ENCODE results near the gene FGFR3. TPM values are rescaled to one million over a fixed set of nuclear protein-coding genes. Genes with fewer than 3 reads are reported as not detected.

The FGFR3 gene
- total RNA-seq, 1 experiment from 2014 or later = 10.2 TPM

- Histone ChIP-seq H3K4me1 (replicated peaks) (peaks cover 4% of the 10 kb centered on the region), H3K4me3 (no peak overlapping the region), H3K27me3 (replicated peaks) (no peaks in the 10 kb centered on the region), H3K36me3 (no peaks in the 10 kb centered on the region), H3K27ac (no peak overlapping the region), H3K9me3 (replicated peaks) (no peaks in the 10 kb centered on the region)
- no peak for DNase-seq (ENCODE audit: low read depth in 1 of 2, low spot score in 2 of 2)
Observed at GRCh38 chr4:1759818-1760223, 33.3 kb upstream of the FGFR3 start.

- Histone ChIP-seq H3K4me3 (no peak overlapping the region), H3K27me3 (replicated peaks) (no peaks in the 10 kb centered on the region), H3K9me3 (replicated peaks) (no peaks in the 10 kb centered on the region)
Observed at GRCh38 chr4:1760521-1761071, 32.5 kb upstream of the FGFR3 start.

GRCh38 chr4:1761130-1761689, 31.9 kb upstream of the FGFR3 start:
- no peaks in the 10 kb centered on the region for H3K27me3 ChIP-seq (replicated peaks)
- H3K27ac ChIP-seq = no peak overlapping the region

More at GRCh38 chr4:1760521-1761071, 32.5 kb upstream of the FGFR3 start:
- H3K27ac ChIP-seq = no peak overlapping the region
- no peaks in the 10 kb centered on the region for H3K36me3 ChIP-seq
- peaks cover 4% of the 10 kb centered on the region for H3K4me1 ChIP-seq (replicated peaks)
- no peak for DNase-seq (ENCODE audit: low read depth in 1 of 2, low spot score in 2 of 2)

GRCh38 chr4:1762264-1763010, 30.7 kb upstream of the FGFR3 start:
- no peak for DNase-seq (ENCODE audit: low read depth in 1 of 2, low spot score in 2 of 2)
- Histone ChIP-seq H3K36me3 (no peaks in the 10 kb centered on the region), H3K27me3 (replicated peaks) (no peaks in the 10 kb centered on the region), H3K9me3 (replicated peaks) (no peaks in the 10 kb centered on the region), H3K27ac (no peak overlapping the region), H3K4me1 (replicated peaks) (peaks cover 4% of the 10 kb centered on the region), H3K4me3 (no peak overlapping the region)

More at GRCh38 chr4:1761130-1761689, 31.9 kb upstream of the FGFR3 start:
- no peaks in the 10 kb centered on the region for H3K9me3 ChIP-seq (replicated peaks)
- no peaks in the 10 kb centered on the region for H3K36me3 ChIP-seq
- no peak overlapping the region for H3K4me3 ChIP-seq
- DNase-seq (ENCODE audit: low read depth in 1 of 2, low spot score in 2 of 2) = no peak
- H3K4me1 ChIP-seq (replicated peaks) = peaks cover 4% of the 10 kb centered on the region

GRCh38 chr4:1763070-1763549, 30.0 kb upstream of the FGFR3 start:
- DNase-seq (ENCODE audit: low read depth in 1 of 2, low spot score in 2 of 2) = no peak
- Histone ChIP-seq H3K27me3 (replicated peaks) (no peaks in the 10 kb centered on the region), H3K4me1 (replicated peaks) (peaks cover 4% of the 10 kb centered on the region), H3K9me3 (replicated peaks) (no peaks in the 10 kb centered on the region), H3K36me3 (no peaks in the 10 kb centered on the region), H3K27ac (no peak overlapping the region), H3K4me3 (no peak overlapping the region)

GRCh38 chr4:1763550-1764080, 29.5 kb upstream of the FGFR3 start:
- H3K27me3 ChIP-seq (replicated peaks) = no peaks in the 10 kb centered on the region
- H3K36me3 ChIP-seq = no peaks in the 10 kb centered on the region
- peak in 1 of 2 experiments; percentile 55 for DNase-seq (ENCODE audit: low read depth in 1 of 2, low spot score in 2 of 2)
- no peaks in the 10 kb centered on the region for H3K9me3 ChIP-seq (replicated peaks)
- peaks cover 4% of the 10 kb centered on the region for H3K4me1 ChIP-seq (replicated peaks)
- no peak overlapping the region for H3K27ac ChIP-seq
- no peak overlapping the region for H3K4me3 ChIP-seq

GRCh38 chr4:1764670-1765069, 28.4 kb upstream of the FGFR3 start:
- Histone ChIP-seq H3K4me1 (replicated peaks) (peaks cover 4% of the 10 kb centered on the region), H3K27me3 (replicated peaks) (no peaks in the 10 kb centered on the region), H3K27ac (no peak overlapping the region), H3K36me3 (no peaks in the 10 kb centered on the region), H3K9me3 (replicated peaks) (no peaks in the 10 kb centered on the region), H3K4me3 (no peak overlapping the region)
- DNase-seq (ENCODE audit: low read depth in 1 of 2, low spot score in 2 of 2) = no peak

GRCh38 chr4:1765409-1766072, 27.6 kb upstream of the FGFR3 start:
- DNase-seq (ENCODE audit: low read depth in 1 of 2, low spot score in 2 of 2) = no peak
- H3K36me3 ChIP-seq = no peaks in the 10 kb centered on the region
- H3K9me3 ChIP-seq (replicated peaks) = no peaks in the 10 kb centered on the region
- no peak overlapping the region for H3K4me3 ChIP-seq
- H3K27me3 ChIP-seq (replicated peaks) = no peaks in the 10 kb centered on the region
- H3K27ac ChIP-seq = no peak overlapping the region
- H3K4me1 ChIP-seq (replicated peaks) = peaks cover 4% of the 10 kb centered on the region

- Histone ChIP-seq H3K4me3 (no peak overlapping the region), H3K4me1 (replicated peaks) (peaks cover 4% of the 10 kb centered on the region), H3K27me3 (replicated peaks) (no peaks in the 10 kb centered on the region), H3K9me3 (replicated peaks) (no peaks in the 10 kb centered on the region), H3K36me3 (no peaks in the 10 kb centered on the region), H3K27ac (no peak overlapping the region)
- no peak for DNase-seq (ENCODE audit: low read depth in 1 of 2, low spot score in 2 of 2)
Observed at GRCh38 chr4:1766106-1767060, 26.7 kb upstream of the FGFR3 start.

- Histone ChIP-seq H3K9me3 (replicated peaks) (no peaks in the 10 kb centered on the region), H3K27me3 (replicated peaks) (no peaks in the 10 kb centered on the region), H3K27ac (no peak overlapping the region), H3K36me3 (no peaks in the 10 kb centered on the region), H3K4me1 (replicated peaks) (peaks cover 4% of the 10 kb centered on the region), H3K4me3 (no peak overlapping the region)
- DNase-seq (ENCODE audit: low read depth in 1 of 2, low spot score in 2 of 2) = no peak
Observed at GRCh38 chr4:1767061-1767769, 25.9 kb upstream of the FGFR3 start.

- no peak overlapping the region for H3K27ac ChIP-seq
- H3K27me3 ChIP-seq (replicated peaks) = no peaks in the 10 kb centered on the region
- peaks cover 4% of the 10 kb centered on the region for H3K4me1 ChIP-seq (replicated peaks)
- no peak for DNase-seq (ENCODE audit: low read depth in 1 of 2, low spot score in 2 of 2)
- H3K9me3 ChIP-seq (replicated peaks) = no peaks in the 10 kb centered on the region
- H3K4me3 ChIP-seq = no peak overlapping the region
- H3K36me3 ChIP-seq = no peaks in the 10 kb centered on the region
Observed at GRCh38 chr4:1767770-1768366, 25.2 kb upstream of the FGFR3 start.

GRCh38 chr4:1768367-1769034, 24.6 kb upstream of the FGFR3 start:
- no peaks in the 10 kb centered on the region for H3K36me3 ChIP-seq
- DNase-seq (ENCODE audit: low read depth in 1 of 2, low spot score in 2 of 2) = no peak
- H3K9me3 ChIP-seq (replicated peaks) = no peaks in the 10 kb centered on the region
- no peak overlapping the region for H3K27ac ChIP-seq
- no peak overlapping the region for H3K4me3 ChIP-seq
- peaks cover 4% of the 10 kb centered on the region for H3K4me1 ChIP-seq (replicated peaks)
- H3K27me3 ChIP-seq (replicated peaks) = no peaks in the 10 kb centered on the region

All from SJSA1 (cell line).